ENCODE measurements around the gene METTL4.

METTL4 gene, protein sequence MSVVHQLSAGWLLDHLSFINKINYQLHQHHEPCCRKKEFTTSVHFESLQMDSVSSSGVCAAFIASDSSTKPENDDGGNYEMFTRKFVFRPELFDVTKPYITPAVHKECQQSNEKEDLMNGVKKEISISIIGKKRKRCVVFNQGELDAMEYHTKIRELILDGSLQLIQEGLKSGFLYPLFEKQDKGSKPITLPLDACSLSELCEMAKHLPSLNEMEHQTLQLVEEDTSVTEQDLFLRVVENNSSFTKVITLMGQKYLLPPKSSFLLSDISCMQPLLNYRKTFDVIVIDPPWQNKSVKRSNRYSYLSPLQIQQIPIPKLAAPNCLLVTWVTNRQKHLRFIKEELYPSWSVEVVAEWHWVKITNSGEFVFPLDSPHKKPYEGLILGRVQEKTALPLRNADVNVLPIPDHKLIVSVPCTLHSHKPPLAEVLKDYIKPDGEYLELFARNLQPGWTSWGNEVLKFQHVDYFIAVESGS

DNA sequence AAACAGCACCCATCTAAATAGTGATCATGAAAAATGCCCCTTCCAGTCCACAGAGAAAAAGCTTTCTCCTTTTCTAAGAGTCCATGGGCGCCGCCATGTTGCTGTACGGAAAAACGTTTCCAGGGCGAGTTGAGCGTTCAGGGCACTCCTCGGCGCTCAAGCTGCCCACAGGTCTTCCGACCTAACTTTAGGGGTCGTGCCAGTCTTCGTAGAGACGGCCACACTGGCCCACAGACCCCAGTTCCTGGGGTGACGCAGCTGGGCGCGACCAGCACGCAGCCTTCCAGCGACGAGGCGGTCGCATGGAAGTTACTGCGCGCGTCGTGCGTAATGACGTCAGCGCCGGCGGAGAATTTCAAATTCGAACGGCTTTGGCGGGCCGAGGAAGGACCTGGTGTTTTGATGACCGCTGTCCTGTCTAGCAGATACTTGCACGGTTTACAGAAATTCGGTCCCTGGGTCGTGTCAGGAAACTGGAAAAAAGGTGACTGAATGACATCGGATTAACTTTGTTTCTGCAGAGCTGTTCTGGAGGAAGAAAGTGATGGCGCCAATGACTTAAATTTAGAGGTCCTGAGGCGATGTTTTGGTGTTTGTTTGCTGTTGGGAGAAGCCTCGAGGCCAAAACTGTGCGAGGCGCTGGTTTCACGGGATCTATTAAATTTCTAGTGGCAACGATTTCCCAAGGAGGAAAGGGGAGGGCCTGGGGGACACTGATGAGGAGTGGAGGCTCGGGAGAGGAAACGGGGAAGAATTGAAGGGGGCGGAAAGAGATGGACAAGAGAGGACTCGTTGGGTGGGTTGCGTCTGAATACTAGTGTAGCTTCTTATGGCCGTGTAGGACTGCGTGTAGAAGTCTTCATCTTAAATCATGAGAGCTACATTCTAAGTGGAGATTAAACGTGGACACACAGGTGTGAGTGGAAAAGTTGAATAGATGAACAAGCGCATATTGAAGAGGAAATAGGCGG, at the start of gene METTL4, which contains the start of gene NDC80:
Gene METTL4 (minus strand): TSS at position 306 of the 971 bp plus-strand sequence. CDS start 4,289 bp downstream, outside the sequence.
Gene NDC80 (plus strand): TSS at position 358 of the 971 bp plus-strand sequence. CDS start 1,429 bp downstream, outside the sequence.
- DNase-seq (ENCODE audit: low spot score) = peak; percentile 93

DNA sequence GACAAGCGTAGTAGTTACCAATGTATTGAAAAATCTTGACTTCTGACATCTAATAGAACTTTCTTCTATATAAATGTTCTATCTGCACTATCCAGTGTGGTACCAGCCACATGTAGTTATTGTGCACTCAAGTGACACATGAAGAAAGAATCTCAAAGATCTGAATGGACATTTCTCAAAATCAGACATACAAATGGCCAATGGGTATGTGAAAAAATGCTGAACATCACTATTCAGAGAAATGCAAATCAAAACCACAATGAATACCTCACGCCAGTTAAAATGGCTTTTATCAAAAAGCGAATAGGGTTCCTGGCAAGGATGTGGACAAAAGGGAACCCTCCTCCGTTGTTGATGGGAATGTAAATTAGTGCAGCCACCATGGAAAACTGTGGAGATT, 46.7 kb upstream of the METTL4 start:
- DNase-seq (ENCODE audit: low spot score) = peak; percentile 35

DNA sequence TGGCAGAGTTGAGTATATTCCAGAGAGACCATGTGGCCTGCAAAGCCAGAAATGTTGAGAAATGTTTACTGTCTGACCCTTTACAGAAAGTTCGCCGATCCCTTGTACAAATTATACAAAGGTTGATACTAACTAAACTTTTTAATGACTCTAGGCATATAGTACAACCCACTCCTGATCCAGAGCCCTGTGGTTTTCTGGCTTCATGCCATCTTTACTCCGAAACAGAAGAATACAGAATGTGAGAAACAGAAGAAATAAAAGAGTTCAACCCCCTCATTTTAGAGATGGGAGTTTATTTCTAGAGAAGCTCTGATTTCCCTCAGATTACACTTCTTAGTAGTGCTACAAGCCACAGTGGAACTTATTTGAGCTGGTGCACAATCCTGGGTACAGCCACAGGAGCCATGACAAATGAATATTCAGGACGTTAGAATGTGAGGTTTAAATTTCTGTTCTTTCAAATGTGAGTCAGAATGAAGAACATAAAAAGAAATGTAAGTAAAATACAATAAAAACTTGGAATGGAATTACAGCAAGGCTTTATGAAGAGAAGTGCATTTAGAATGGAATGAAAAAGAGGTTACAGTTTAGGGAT, 46.2 kb upstream of the METTL4 start:
- DNase-seq (ENCODE audit: low spot score) = no peak

- no peak for DNase-seq (ENCODE audit: low spot score)
Observed at GRCh38 chr18:2612996-2613395, 41.7 kb upstream of the METTL4 start.

DNA sequence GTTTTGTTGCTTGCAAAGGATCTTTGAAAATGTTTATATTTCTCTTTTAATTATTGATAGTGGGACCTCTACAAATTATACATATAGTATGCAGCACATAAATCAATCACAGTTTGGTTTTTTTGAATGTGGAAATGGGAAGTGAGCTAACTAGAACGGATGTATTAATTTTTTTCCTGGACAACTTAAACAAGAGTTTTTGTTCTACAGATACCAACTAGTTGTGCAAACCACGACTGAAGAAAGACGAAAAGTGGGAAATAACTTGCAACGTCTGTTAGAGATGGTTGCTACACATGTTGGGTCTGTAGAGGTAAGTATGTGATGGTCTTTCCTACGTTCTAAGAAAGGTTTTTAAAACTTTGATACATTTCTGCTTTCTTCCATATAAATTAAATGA, 39.2 kb upstream of the METTL4 start:
- DNase-seq (ENCODE audit: low spot score) = no peak

GRCh38 chr18:2609604-2610003, 38.3 kb upstream of the METTL4 start:
- no peak for DNase-seq (ENCODE audit: low spot score)

DNA sequence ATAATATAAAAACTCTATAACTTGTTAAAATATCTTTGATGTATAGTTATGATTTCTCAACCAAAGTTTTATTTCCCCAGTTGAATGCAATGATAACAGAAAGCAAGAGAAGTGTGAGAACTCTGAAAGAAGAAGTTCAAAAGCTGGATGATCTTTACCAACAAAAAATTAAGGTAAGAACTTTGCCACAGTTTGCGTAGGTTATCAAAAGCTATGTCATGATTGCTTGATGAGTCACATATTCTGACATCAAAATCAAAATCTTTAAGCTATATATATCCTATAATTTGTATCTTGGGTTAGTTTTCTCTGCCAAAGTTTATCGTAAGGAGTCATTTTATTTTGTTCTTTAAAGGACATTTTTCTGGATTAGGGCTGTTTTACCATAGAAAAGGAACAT, 35.0 kb upstream of the METTL4 start:
- DNase-seq (ENCODE audit: low spot score) = no peak

GRCh38 chr18:2602844-2603243, 31.5 kb upstream of the METTL4 start:
- no peak for DNase-seq (ENCODE audit: low spot score)

GRCh38 chr18:2597639-2598038, 26.3 kb upstream of the METTL4 start:
- DNase-seq (ENCODE audit: low spot score) = no peak

DNA sequence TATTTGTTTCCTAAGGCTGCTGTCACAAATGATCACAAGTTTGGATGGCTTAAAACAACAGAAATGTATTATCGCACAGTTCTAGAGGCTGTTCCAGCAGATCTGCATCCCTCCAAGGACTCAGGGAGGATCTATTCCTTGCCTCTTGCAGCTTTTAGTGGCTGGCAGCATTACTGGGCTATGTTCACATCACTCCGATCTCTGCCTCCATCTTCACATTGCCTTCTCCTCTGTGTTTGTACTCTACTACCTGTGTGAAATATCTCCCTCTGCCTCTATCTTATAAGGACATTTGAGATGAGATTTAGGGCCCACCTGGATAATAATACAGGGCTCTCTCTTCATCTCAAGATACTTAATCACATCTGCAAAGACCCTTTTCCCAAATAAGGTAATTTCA, 19.0 kb upstream of the METTL4 start:
- DNase-seq (ENCODE audit: low spot score) = no peak

DNA sequence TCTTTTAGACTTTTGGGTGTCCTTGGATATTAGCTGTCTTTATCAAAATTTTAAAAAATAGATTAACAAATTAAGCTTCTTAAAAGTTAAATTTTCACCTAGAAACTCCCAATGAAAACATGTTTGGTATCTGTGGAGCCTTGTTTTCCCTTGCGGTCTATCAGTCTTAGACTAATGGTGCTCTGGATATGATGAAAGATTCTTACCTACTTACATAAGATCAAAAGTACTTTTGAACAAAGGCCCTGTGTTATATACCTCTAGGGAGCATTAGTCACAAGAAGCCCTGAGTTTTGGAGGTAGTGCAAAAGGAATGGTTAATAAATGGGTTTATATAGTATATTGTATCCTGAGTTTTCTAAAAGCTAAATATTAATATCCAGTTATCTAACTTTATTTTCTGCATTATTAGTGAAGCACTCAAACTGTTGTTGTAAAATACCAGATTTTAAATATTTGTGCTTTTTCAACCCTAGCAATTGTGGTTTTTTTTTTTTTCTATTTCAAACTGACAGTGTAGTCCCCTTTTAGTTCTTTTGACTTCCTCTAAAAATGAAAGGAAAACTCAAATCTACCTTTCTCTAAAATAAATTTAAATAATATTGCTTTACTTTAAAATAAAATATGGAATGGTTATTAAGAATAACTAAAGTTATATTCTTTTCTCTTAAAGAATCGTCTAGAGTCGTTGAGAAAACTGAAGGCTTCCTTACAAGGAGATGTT, 18.2 kb upstream of the METTL4 start:
- peak; percentile 18 for DNase-seq (ENCODE audit: low spot score)

DNA sequence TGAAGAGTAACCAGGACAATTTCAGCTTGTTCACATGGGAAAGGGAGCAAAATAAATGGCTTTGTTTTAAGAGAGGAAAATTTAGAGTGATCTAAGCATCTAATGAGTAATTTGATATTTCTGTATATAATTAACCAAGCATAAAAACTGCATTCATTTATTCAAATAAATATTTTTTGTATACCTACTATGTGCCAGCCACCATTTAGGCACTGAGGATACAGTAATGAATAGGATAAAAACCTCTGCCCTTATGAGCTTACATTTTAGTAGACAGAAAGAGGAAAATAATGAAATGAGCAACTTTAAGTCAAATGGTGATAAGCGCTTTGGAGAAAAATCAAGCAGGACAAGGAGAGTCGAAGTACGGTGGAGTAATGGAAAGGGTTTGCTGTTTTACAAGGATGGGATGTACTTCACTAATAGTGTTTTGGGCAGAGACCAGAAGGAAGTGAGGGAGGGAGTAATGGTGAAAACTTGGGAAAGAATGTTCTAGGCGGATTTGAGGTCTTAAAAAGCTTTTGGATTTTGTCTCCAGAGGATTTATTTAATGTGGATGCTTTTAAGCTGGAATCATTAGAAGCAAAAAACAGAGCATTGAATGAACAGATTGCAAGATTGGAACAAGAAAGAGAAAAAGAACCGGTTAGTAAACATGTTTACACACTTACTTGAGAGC, 17.5 kb upstream of the METTL4 start:
- no peak for DNase-seq (ENCODE audit: low spot score)

DNA sequence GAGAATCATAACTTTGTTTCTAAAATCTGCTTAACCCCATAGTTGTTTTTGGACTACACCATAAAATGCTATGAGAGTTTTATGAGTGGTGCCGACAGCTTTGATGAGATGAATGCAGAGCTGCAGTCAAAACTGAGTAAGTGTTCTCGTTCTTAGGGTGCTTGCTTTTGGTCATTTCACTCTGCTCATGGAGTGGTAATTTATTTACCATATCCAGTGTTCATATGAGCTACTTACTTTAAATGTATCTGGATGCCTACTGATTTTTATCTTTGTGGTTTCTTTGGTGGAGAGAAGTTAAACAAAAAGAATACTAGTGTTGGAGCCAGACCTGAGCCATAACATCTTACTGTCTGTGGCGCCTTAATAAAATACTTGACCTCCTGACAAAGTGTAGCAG, 16.5 kb upstream of the METTL4 start:
- no peak for DNase-seq (ENCODE audit: low spot score)

GRCh38 chr18:2573408-2573807, 2.1 kb upstream of the METTL4 start:
- DNase-seq (ENCODE audit: low spot score) = no peak

DNA sequence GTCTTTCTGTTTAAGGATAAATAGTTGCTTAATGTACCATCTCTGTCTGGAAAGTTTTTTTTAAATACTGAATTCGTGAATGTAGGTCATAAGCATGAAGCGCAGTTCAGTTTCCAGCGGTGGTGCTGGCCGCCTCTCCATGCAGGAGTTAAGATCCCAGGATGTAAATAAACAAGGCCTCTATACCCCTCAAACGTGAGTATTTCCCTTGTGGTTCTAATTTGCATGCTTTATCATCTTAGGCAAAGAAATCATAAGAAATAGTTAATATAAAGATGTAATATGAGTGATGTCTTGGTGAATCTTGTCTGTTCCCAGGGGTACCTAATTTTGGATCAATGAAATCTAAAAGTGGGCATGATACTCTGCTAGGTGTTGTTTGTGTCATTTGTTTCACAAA, 1.6 kb upstream of the METTL4 start:
- no peak for DNase-seq (ENCODE audit: low spot score)

- peak; percentile 19 for DNase-seq (ENCODE audit: low spot score)
Observed at GRCh38 chr18:2572171-2572569, 865 bp upstream of the METTL4 start.

- peak; percentile 73 for DNase-seq (ENCODE audit: low spot score)
Observed at GRCh38 chr18:2570772-2571199, 519 bp downstream of the METTL4 start.

DNA sequence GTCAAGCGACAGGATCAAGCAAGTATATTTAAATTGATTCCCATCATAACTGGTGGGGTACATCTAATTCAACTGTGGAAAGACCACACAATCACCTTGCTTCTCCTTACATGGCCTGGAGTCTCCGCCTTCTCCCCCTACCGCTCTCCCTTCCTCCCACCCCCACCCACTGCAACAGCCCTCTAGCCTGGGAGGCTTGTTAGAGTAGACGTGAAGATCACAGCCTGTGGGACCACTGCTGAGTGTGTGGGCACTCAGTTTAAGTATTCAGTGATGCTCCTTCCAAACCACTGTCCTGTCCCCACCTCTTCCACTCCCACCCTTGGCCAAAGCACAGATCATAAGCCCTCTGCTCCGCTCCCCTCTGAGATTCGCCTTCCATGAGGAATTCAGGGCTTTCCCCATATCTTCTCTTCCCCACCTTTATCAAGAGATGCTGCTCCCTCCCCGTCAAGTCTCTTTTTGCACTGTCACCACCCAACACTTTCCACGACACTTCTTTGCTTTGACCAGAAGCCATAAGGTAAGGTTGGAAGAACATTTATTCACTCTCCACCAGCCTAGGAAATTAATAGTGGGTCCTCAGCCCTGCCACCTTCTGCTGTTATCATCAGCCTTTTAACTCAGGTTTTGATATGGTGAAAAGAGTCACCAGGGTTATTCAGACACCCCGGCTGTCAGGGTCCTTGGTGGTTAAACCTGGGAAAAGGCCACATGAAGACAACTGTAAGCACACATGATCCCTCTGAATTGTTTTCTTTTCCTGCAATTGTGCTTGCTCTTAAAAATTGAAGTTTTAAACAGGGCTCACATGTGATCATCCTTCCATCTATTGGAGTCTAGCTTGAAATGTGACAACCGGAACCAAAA, 1.7 kb downstream of the METTL4 start:
- DNase-seq (ENCODE audit: low spot score) = no peak

DNA sequence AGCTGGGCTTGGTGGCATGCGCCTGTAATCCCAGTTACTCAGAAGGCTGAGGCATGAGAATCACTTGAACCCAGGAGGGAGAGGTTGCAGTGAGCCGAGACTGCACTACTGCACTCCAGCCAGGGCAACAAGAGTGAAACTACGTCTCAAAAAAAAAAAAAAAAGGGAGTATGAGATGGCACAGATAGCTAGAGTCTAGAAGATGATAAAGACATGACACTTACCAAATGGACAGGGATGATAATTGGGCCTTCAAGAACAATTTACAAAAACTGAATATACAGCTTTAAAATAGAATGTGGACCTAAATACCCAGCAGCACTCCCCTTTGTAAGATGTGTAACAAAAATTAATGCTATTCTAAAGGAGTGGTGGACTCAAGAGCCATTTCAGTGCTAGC, 2.7 kb downstream of the METTL4 start:
- DNase-seq (ENCODE audit: low spot score) = no peak

DNA sequence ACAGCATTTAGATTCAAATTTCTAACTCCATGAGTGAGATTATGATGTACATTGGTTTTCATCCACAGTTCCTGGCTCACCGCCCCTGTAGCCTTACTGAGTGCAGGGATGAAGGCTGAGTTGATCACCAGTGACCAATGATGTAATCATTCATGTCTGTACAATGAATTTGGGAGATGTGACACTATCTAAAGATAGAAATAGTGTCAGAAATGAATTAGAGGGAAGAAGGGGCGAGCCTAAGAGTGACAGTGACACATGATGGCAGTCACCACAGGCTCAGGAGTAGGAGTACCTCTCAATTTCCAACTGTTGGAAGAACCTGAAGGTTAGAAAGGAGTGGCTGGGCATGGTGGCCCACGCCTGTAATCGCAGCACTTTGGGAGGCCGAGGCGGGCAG, 3.2 kb downstream of the METTL4 start:
- DNase-seq (ENCODE audit: low spot score) = no peak
